Stimulated activated CD4-positive, alpha-beta T cell treated with anti-CD3 and anti-CD28 coated beads, TNF-alpha, amount 100 ng/mL, for 48 hours (primary cell): ENCODE results near the gene KNDC1.

Source experiments
- DNase-seq, 3 donors: peaks; one replicate each; pipeline ENCODE4 v3.0.0-alpha.2; 2020; ENCODE audit warnings: low read depth in 3 of 3

The KNDC1 gene

DNA sequence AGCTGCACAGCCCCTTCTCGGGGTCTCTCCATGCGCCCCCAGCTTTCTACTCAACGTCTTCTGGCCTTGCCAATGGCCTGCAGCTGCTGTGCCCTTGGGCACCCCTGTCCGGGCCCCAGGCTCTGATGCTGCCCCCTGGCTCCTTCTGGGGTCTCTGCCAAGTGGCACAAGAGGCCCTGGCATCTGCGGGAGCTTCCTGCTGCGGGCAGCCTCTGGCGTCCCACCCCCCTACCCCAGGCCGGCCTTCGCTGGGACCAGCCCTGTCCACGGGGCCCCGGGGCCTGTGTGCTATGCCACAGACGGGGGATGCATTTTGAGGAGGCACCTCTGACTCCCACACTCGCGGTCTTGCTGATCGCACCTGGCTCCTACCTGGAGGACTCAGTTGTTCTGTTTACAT is 80.0 kb downstream of the KNDC1 start:
- DNase-seq = no peak

DNA sequence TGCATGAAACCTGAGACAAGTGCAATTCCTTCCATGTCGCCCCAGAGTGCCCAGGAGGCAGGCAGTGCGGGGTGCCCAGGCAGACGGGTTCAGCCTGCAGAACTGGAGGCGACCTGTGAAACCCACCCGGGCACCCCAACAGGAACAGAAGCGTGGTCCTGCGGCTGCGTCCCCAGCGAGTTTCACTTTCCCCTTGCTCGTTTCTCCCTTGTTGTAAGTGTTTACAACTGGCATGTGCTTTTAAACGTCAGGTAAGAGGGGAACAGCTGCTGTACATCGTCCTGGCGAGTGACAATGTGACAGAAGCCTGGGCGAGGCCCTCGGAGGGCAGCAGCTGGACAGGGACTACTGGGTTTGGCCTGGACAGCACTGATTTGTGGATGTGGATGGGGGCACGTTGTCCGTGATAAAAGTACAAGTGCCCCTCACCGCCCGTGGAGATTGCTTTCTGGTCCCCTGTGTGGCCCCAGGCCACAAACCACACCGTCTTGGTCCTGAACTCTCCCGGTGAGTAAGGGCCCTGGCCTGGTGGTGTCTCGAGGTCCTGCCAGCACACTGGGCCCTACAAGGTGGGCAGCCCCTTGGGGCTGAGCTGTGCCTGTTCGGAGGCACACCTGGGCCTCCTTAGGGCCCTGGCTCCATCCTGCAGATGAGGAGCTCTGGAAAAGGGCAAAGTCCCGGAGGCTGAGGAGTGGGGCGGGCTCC is 81.6 kb downstream of the KNDC1 start:
- DNase-seq = no peak

GRCh38 chr10:133242611-133243356 is 82.8 kb downstream of the KNDC1 start:
- DNase-seq = no peak

GRCh38 chr10:133243593-133243992 is 83.6 kb downstream of the KNDC1 start:
- no peak for DNase-seq

DNA sequence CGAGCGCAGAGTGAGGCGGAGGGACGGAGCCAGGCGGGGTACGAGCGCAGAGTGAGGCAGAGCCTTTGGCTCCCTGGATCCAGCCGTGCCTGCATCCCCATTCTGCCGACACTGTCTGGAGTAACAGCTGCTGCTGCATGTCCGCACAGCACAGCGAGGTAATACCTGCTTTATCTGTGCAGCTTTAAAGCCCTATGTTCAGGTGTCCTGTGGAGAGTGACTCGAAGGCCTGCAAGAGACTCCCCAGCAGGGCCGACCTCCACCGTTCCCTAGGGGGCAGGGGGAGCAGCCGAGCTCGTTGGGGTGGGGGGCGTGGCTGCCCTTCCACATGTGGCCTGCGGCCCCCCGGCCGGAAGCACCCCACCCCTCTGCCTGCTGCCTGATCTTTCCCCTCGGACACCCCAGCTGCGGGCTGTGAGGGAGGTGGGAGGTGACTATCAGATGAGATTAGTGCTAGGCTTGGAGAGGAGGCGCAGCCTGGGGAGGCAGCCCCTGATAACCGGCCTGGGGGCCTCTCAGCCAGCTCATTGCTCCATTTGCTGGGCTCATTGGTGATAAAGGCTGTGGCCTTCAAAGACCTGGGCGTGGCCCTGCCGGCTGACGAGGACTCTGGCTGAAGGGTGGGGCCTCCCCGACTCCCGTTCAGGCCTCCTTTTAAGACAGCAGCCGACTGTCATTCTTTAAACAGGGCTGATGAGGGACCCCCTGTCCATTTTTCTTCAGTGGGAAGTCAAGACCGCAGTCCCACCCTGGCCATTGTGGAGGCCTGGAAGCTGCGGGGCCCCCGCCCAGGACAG is 85.6 kb downstream of the KNDC1 start:
- no peak for DNase-seq

GRCh38 chr10:133246236-133246626 is 86.2 kb downstream of the KNDC1 start:
- DNase-seq = no peak

- DNase-seq = no peak
These were observed 87.8 kb downstream of the KNDC1 start for GRCh38 chr10:133247681-133248333.

- no peak for DNase-seq
These were observed 88.3 kb downstream of the KNDC1 start for GRCh38 chr10:133248334-133248715.

DNA sequence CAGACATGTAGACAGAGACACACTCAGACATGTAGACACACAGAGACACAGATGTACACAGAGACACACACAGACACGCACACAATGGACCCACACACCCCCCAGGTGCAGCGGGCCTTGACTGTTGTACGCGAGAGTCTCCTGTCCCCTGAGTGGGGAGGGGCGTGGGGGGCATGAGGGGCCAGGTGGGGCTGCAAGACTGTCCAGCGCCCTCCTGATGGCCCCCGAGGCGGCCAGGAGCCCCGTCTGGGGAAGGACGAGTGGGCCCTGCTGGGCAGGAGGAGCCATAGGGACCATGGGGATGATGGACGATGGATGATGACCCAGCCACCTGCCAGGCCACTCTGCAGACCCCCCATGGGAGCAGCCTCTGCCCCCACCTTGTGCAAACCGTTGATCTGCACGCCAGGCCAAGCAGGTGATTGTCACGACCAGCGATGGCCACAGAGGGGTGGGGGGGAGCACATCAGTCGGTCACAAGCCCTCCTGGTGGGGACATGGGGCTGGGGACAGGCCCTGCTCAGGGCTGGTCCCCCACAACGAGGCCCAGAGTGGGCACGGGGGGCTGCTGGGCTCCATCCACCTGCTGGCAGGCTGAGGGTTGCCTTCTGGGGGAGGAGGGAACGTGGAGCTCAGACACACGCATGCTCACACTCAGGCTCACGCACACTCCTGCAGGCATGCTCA is 89.2 kb downstream of the KNDC1 start:
- DNase-seq = no peak

DNA sequence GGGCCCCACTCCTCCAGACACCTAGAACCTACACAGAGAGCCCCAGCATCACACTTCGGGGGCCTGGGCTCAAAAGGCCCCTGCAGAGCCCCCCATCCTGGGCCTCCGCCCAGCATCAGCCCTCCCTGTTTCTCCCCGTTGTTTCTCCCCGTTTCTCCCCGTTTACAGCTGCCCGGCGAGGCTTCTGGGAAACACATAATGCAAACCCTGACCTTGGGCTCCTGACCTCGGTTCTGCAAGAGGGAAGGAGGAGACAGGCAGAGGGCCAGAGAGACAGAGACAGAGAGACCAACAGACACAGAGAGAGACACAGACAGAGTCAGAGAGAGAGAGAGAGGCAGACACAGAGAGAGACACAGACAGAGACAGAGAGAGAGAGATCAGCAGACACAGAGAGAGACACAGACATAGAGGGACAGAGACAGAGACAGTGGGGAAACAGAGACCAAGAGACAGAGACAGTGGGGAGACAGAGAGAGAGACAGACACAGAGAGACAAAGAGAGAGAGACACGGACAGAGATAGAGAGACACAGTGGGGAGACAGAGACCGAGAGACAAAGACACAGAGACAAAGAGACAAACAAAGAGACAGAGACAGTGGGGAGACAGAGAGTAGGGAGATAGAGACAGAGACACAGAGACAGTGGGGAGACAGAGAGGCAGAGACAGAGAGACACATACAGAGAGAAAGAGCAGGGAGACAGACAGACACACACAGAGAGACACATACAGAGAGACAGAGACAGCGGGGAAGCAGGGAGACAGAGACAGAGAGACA is 90.1 kb downstream of the KNDC1 start:
- DNase-seq = no peak

DNA sequence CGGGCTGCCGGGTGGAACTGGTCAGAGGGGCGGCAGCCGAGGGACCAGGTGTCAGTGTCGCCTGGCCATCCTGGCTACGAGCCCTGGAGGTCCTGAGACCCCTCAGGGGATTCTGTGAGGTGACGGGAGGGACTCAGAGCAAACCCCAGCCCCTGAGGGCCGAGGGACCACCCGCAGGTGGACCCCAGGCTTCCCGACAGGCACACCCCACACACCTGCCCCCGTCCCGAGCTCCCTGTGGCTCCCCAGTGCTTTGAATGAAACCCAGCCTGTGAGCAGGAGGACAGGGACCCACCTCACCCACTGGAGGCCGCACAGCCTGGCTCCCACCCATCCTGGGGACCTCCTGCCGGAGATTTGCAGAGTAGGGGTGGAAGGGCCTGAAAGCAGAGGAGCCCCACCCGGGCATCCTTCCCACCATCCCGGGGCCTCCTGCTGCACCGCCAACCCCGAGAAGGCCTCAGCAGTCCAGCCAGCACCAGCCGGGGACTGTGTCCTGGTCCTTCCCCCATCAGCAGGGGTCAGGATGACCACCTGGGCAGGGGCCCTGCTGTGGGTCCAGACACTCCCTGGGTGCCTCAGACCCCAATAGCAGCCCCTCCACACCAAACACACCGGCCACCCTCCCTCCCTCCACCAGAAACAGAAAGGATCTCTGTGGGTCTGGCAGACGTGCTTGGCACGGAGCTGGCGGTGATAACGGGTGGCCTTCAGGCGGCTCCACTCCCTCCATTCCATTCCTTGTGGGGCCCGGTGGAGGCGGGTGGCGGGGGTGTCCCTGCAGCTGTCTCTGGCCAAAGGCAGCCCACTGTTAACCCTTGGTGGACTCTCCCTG is 91.6 kb downstream of the KNDC1 start:
- no peak for DNase-seq

DNA sequence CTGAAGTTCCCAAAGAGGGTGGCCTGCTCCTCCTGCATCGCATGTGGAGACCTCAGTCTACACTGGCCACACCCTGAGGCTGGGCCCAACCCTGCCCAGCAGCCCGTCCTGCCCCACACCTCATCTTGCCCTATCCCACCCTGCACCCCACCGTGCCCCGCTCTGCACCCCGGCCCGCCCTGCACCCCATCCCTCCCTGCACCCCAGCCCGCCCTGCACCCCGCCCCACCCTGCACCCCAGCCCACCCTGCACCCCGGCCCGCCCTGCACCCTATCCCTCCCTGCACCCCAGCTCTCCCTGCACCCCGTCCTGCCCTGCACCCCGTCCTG is 92.2 kb downstream of the KNDC1 start:
- DNase-seq = no peak

DNA sequence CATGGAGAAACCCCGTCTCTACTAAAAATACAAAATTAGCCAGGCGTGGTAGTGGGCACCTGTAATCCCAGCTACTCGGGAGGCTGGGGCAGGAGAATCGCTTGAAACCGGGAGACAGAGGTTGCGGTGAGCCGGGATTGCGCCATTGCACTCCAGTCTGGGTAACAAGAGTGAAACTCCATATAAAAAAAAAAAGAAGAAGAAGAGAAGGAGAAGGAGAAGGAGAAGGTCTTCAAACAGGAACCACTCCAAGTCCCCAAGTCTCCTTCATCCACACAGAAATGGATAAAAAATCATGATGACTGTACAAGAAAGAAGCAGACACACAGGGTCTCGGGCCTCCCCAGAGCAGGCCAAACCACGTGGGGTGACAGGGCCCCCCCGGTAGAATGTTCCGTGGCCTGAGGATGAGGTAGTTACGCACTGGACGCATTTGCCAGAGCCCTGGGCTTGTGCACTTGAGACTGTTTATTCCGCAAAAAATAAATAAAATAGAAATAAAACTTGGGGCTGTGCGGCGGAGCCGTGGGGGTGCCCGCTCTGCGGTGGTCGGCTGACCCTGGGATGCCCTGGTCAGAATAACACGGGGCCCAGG is 93.4 kb downstream of the KNDC1 start:
- DNase-seq = no peak

- no peak for DNase-seq
These were observed 94.6 kb downstream of the KNDC1 start for GRCh38 chr10:133254421-133255120.

GRCh38 chr10:133255323-133255722 is 95.3 kb downstream of the KNDC1 start:
- DNase-seq = no peak

DNA sequence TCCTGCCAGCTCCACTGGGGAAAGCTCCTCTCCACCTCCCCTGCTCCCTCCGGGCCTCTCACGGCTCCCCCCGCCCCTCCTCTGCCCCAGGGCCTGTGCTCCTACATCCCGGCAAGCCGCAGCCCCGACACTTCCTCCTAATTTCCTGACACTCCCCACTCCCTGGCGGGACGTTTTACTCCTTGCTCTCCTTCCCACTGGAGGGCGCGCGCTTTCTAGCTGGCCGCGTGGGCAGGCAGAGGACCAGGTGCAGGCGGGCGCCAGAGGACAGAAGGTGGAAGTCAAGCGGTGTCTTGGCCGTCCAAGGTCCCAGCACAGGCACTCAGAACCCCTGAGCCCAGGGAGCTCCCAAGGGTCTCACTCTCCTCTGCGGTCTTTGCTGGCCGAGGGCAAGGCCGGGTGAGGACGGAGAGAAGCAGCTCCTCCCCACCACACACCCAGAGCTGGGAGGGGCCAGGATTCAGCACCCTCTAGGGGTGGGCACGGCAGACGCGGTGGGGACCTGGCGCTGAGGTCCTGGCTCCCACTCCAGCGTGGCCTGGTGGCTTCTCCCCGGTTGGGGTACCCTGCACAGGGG is 97.6 kb downstream of the KNDC1 start:
- DNase-seq = no peak

DNA sequence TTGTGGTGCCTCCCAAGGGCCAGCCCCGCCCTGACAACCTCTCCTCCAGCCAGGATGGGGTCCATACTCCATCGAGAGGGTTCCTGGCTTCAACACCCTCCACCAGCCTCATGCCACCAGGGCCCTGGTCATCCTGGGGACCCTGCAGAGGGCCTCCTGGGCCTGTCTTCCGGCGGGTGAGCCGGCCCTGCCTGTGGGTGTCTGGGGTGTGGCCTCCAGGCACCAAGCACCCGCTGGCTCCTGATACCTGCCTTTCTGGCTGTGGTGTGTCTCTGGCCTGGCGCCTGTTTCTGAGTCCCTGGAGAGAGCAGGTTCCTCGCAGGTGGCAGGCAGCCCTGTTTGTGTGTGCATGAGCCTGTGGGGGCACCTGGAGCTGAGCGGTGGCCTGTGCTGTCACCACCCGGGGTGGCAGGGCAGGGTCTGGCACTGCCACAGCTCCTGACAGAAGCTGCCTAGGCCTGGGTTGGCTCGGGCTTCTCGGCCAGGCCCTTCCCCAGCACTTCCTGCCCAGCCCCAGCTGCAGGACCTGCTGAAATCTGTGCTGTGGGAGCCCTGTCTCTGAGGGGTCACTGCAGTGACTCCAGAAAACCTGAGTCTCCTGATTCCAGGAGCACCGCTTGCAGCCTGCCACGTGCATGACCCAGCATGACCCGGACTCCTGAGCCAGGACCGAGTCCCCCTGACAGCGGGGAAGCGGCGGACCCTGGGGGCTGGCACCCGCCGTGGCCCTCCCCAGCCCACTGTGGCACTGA is 98.2 kb downstream of the KNDC1 start:
- DNase-seq = peak in 2 of 3 donors; percentile 34 to 49
